LNCaP clone FGC (cell line): ENCODE measurements around the gene FLT3LG.
A peak's percentile ranks its signal among the peaks of the same experiment; 100 is the strongest.

Experiments
- DNase-seq: peaks from one replicate; pipeline ENCODE4 v3.0.0-alpha.2; 2011; ENCODE audit warnings: low read depth
- H3K4me3 ChIP-seq: 2 replicates; pipeline ENCODE4 v1.5.1; 2011; ENCODE audit warnings: mild to moderate bottlenecking, low read depth, low read length, control low read depth
- CTCF ChIP-seq: IDR thresholded peaks from 2 replicates; pipeline ENCODE4 v1.5.1; 2012; ENCODE audit warnings: mild to moderate bottlenecking; ENCODE audit not compliant: control insufficient read depth, insufficient read depth; ENCODE audit errors: extremely low read depth

FLT3LG gene

GRCh38 chr19:49463960-49464740, 9.9 kb upstream of the FLT3LG start:
- TF ChIP-seq CTCF, result no peak
- H3K4me3 ChIP-seq, result no peak overlapping the region
- DNase-seq, result no peak

GRCh38 chr19:49465371-49465770, 8.6 kb upstream of the FLT3LG start:
- TF ChIP-seq CTCF, result no peak
- H3K4me3 ChIP-seq, result no peak overlapping the region
- DNase-seq, result no peak

GRCh38 chr19:49468199-49468598, 5.8 kb upstream of the FLT3LG start:
- no peak overlapping the region for H3K4me3 ChIP-seq
- no peak for DNase-seq
- TF ChIP-seq CTCF, result no peak

- no peak for TF ChIP-seq CTCF
- peak; percentile 50 for DNase-seq
- no peak overlapping the region for H3K4me3 ChIP-seq
Measured at GRCh38 chr19:49468746-49469447, 5.1 kb upstream of the FLT3LG start.

GRCh38 chr19:49469828-49470614, 4.0 kb upstream of the FLT3LG start:
- 0 out of 2 replicates have a peak, but pooled peaks have one; percentile 6 for TF ChIP-seq CTCF
- no peak overlapping the region for H3K4me3 ChIP-seq
- DNase-seq, result no peak

GRCh38 chr19:49470615-49470978, 3.4 kb upstream of the FLT3LG start:
- TF ChIP-seq CTCF, result no peak
- no peak overlapping the region for H3K4me3 ChIP-seq

More at GRCh38 chr19:49470615-49470978, 3.4 kb upstream of the FLT3LG start:
- DNase-seq, result no peak
